ENCODE results near the gene ZNF536.

GRCh38 chr19:30516111-30516510 is 143.9 kb downstream of the ZNF536 start:
- TF ChIP-seq CTCF (IDR thresholded peaks at IDR 0.05) (no peak), POLR2A (IDR thresholded peaks at IDR 0.05) (no peak)
